Renal cortex interstitium (tissue), 11 donors: ENCODE measurements around the gene SEC24B. TPM values are rescaled to one million over a fixed set of nuclear protein-coding genes. Genes with fewer than 3 reads are reported as not detected.
"Not testable (repeated sequence)": the region's sequence is repeated elsewhere in the genome, so short reads cannot be mapped to it uniquely, and the experiment has no call there.

Source experiments
- DNase-seq, 11 donors: peaks; one replicate each; pipeline ENCODE4 v3.0.0-alpha.2; 2013; ENCODE audit warnings: low read depth in 9 of 11, low spot score in 4 of 11; ENCODE audit errors: extremely low read depth in 1 of 11
- polyA plus RNA-seq, 3 donors: library from polyadenylated mRNA; unstranded; fragments of 120-200 nt; gene quantifications; one replicate each; pipeline ENCODE4 v1.2.1, GENCODE V29; 2013; ENCODE audit not compliant: insufficient read length in 3 of 3

SEC24B gene
- polyA plus RNA-seq, 3 donors = 39.4 to 49.9 (median 40.1) TPM

DNA sequence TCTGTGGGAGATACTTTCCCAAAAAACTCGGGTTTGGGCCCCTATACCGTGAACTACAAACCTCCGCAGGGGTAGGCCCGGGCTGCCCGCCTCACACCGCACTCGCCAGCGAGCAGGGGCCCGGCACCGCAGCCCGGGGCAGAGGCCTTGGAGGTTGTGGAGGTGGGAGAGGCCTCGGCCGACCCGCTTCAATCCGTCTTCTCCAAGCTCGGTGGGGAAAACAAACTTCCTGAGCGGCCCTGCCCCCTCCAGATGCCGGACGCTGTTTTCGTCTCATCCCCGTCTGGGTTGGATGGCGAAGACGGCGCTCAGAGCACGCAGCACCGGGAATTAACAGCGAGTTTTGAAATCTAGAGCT is 126.0 kb downstream of the SEC24B start:
- DNase-seq = peak in 3 of 11 donors; percentile 5 to 17 (median 13)

DNA sequence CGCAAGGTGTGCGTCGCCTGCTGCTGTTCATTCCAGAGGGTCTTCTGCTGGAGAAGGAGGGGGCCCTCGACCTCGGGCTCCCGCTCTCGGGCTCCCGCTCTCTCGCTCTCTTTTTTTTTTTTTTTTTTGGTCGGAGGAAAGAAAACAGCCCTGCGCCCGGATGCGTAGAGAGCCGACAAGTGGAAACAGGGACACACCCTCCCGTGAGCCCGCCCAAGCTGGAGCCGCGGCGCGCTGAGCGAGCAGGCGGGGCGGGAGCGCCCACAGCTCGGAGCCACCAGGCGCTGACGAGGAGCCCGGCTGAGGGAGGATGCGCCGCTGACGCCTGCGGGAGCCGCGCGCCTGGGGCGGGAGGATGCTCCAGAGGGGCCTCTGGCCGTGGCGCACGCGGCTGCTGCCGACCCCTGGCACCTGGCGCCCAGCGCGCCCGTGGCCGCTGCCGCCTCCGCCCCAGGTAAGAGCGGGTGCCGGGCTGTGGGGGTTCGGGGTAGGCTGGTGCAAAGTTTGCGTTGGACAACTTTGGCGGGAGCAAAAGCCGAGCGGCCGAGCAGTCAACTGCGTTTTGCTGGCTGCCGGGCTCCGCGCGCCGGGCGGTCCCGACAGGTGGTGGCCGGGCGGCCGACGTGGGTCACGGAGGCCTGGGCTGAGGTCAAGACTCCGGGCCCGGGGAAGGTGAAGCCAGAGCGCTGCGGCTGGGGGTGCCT is 126.5 kb downstream of the SEC24B start, which contains the start of gene MCUB:
Gene MCUB, plus strand, starts transcription at position 264 of the 704 bp plus-strand sequence. Its CDS starts 92 bp downstream, at position 356.
- peak in 10 of 11 donors; percentile 33 to 66 (median 60) for DNase-seq

DNA sequence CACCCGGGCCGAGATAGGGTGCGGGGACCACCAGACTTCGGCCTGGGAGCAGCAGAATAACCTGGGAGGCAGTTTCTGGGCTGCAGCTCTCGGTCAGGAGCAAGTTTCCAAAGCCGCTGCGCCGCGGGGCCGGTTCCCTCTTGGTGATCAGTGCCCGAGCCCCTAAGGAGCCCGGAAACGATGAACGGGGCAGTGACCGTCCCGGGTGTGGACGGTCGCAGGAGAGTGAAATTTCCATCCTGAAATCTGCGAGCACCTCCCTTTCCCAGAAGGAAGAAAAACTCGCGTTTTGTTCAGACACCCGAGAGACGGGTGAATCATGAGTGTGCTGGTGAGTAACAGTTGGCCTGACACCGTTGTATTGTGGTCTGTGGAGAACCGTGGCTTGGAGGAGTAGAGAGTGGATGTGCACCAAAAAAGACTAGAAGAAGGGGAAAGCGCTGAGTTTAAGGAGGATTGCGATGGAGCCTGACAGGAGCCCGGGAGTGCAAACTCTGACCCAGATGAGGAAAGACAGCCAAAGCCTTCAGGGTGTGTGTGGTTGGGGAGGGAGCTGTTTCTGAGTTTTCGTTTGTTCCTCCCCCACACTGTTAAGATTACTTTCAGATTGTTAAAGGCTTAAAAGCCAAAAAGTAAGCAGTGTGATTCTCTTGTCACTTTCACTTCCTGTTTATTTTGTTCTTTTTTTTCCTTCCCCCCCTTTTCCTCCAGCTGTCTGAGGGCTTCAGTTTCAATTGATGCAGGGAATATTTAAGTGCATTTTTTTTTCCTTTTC is 127.3 kb downstream of the SEC24B start:
- DNase-seq = peak in 6 of 11 donors; percentile 13 to 27 (median 19)

DNA sequence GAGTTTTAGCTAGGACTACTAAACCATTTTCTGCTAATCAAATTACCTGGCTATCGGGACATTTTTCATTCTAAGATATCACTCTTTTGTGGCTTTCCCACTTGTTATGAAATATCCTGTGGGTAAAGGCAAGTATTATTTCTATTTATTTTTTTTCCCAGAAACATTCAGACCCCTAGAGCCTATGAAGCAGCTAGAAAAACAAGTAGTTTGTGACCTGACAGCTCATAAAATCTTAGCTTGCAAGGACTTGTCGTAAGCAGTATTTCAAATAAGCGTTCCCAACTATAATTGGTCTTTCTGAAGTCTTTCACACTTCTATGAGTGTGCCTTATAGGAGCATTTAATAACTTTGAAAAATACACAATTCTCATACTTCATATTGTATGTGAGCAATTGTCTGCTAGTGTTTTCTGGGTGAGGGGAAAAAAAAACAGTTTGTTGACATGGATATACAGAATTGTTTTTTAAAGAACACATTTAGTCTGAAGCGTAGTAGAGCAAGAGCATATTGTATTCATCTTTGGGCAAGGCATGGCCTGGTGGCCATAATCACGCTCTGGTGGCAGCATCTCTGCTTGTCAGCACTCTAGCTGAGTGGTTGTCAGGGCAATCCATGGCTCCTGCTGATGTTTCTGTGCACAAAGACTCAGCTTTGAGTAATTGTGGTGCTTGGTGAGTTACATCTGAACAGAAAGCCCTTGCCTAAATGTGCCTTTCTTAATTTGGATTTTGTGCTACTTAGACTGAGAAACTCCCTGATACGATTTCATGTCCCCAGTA is 129.0 kb downstream of the SEC24B start:
- no peak for DNase-seq

DNA sequence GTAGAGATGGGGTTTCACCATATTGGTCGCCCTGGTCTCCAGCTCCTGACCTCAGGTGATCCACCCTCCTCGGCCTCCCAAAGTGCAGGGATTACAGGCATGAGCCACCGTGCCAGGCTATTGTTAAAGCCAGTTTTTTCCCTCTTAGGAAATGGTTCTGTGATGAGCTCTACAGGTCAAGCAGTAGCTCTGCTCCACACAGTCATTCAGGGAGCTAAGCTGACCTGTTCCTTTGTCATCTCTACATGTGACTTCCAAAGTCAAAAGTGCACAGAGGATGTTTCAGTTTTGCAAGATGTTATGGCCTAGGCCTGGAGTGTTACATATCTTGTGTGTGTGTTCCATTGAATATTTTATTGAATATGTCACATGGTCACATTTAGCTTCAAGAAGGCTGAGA is 137.9 kb downstream of the SEC24B start:
- no peak for DNase-seq

DNA sequence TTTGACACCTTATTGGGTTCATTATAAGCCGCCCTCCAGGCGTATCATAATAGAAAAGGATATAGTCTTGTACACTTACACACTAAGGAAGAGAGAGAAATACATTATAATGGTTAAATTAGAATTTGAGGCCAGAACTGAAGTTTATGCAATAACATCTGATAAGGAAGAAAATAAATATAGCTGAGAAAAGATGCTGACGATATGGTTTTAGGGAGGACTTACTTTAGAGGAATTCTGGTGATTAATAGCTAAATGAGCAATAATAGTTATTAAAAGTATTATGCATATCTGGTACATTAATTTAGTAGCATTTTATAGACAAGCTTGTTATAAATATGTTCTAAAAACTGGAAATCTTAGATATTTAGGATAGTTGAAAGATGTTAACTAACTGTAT is 138.5 kb downstream of the SEC24B start:
- DNase-seq = no peak

DNA sequence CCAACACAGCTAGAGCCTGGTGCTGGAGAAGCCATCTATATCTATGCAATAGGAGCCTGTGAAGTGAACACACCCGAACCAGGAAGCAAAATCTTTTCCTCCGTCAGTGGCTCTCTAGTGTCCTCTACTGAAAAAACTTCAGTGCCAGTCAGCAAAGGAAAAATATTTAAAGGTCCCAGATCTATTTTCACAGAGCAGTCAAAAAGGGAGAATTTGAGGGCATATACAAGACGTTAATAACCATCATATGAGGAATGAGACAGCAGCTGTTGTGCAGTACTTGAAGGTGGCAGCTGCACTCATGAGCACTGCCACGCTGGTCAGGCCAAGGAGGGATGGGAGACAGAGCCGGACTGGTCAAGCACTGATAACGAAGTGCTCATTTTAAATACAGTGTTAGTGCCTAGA is 140.8 kb downstream of the SEC24B start:
- DNase-seq = no peak

DNA sequence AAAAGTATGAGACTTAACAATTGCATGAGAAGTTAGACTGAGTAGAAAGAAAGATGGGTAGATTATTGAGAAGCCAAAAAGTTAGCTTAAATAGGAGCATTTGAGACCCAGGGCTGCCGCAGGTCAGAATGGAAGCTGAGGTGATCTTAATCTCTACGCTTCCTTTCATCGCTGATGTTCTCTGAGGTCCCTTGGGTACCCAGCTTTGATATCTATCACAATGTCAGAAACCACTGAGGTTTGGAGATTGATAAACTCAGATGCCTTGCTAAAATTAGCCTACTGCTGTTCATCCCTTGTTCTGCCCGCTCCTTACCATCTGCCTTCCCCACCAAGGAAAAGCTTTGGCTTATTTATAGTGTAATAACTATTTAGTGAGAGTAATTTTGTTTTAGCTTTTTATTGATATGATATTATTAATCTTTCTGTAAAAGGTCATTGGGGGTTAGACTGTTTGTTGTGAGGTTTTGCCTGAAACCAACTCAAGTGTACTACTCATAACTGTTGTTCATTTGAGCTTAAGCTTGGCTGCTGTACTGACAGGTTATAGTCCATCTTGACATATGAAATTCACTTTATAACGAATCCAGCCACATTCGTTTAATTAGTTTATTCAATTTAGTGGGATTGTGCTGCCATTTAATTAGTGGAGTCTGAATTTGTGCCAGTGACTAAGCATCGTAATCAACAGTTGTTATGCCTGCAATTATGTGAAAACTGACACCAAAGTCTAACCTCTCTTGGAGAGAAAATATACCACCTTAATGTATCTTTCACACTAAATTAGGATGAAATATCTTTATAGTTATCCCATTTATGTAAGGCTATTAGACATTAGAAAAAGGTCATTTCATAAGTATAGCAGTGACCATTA is 141.6 kb downstream of the SEC24B start:
- DNase-seq = no peak

DNA sequence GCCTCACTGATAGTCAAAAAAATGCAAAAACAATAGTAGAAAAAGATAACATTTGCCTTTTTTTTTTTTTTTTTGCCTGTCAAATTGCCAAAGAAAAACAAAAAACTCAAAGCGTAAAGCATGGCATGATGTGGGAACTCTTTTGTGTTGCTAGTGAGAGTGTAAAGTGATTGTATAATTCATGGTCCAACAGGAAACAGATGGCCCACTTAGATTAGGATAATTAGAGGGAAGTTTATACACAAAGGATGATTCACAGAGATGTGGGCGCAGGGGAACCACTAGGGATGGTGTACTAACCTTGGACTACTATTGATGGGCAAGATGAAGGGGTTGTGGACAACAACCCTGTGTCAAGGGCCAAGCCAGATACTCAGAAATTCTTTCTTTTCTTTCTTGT is 142.8 kb downstream of the SEC24B start:
- DNase-seq = peak in 1 of 11 donors; percentile 31

DNA sequence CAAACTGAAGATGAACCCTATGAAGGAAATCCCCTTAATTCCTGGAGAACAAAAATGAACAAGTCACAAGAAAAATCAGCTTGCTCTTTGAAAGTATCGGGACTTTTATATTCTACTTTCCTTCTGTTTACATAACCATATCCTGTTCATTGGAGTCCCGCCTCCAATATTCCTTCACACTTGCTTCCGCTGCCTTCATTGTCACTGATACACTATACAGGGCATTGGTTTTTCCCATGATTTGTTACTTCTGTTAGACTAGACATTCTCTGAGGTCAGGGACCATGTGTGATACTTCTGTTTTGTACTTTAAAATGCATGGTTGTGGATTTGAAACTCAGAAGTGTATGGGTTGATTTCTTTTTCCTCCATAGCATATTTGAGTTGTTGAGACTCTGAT is 145.2 kb downstream of the SEC24B start:
- no peak for DNase-seq

DNA sequence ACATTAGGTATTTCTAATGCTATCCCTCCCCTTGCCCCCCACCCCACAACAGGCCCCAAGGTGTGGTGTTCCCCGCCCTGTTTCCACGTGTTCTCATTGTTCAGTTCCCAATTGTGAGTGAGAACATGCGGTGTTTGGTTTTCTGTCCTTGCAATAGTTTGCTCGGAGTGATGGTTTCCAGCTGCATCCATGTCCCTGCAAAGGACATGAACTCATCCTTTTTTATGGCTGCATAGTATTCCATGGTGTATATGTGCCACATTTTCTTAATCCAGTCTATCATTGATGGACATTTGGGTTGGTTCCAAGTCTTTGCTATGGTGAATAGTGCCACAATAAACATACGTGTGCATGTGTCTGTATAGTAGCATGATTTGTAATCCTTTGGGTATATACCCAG is 146.4 kb downstream of the SEC24B start:
- DNase-seq = not testable (repeated sequence)

DNA sequence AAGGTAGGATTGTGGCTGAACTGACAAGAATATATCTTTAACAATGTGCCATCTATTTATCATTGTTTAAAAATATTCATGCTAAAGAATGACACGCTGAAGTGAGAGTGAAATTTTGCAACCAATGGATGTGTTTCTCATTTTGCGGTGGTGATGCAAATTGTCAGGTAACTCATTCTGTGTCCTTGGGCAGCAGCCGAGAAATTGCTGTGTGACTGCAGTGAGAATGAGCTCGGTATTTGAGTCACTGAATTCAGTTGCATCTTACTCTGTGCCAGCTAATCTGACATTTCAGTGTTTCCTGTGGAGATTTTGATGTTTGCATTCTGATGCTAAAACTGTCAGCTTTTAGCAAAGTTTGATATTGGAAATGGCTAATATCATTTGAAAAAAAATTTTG is 154.6 kb downstream of the SEC24B start:
- no peak for DNase-seq

DNA sequence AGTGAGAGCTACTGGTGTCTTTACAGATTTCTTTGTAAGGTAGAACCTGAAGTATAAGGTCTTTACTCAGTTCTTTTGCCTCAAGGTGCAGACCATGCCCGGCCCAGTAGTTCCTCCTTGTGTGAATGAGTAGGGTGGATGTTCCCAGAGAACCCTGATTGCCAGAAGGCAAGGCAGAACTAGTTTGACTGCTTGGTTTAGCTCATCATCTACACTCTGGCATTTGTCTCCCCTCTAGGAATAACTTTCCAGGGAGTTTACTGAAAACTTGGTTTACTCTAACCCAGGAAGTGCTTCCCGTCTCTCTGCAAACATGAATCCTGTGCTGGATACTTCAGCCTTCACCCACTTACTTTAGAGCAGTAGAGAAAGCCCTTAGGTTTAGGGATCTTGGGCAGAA is 155.5 kb downstream of the SEC24B start:
- no peak for DNase-seq

DNA sequence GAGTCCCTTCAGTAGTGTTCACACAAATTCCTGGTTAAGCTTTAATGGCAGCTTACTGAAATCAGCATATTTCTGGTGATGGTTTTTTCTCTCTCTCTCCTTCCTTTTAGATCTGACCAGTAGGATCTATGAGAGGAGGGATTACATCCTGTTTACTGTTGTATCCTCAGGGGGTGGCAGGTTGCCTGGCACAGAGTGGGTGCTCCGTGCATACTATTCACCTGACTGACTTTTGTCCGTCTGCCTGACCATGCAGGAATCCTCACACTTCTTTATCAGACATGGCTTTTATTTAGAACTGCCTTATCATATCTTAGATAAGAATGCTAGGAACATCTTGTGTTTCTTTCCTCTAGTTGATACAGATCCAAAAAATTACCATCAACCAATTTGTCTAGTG is 156.0 kb downstream of the SEC24B start:
- DNase-seq = no peak

Other genes starting within 250 kb of the SEC24B start
- 10 to 100 TPM; 14.5 to 20.1 (median 17.1) TPM for gene COL25A1, start 131.2 kb upstream of the SEC24B start, polyA plus RNA-seq
- 10 to 100 TPM in 2 of 3 donors, 1 to 10 TPM in 1; 9.1 to 10.9 (median 10.8) TPM for gene MCUB, start 126.4 kb downstream of the SEC24B start, polyA plus RNA-seq